SK-N-SH (cell line): ENCODE data around the gene MYH15. TPM values are rescaled to one million over a fixed set of nuclear protein-coding genes. Genes with fewer than 3 reads are reported as not detected.
A peak's percentile ranks its signal among the peaks of the same experiment; 100 is the strongest.

Source experiments
- CTCF ChIA-PET: fragments of 300-600, 350-600 bp; formaldehyde crosslinking; extraction: SDS; loops from one replicate; lab custom pipeline; 2021; lab: Yijun Ruan, JAX
- POLR2A ChIA-PET: fragments of 350-600 bp; sonication (Branson Sonifier 250); formaldehyde crosslinking; extraction: SDS; loops from one replicate; lab custom pipeline; 2020; ENCODE audit warnings: antibody characterized with exemption, inconsistent platforms; lab: Yijun Ruan, JAX
- DNase-seq: peaks from one replicate; pipeline ENCODE4 v3.0.0; 2012
- H2AFZ ChIP-seq: fragments of 200-600 bp; sonication (generic); 2 replicates; pipeline ENCODE4 v1.8.1; 2016; ENCODE audit warnings: antibody characterized with exemption, mild to moderate bottlenecking, low read depth
- H3F3A ChIP-seq: fragments of 200-600 bp; sonication (generic); replicated peaks from 2 replicates; pipeline ENCODE3; 2016; ENCODE audit warnings: antibody characterized with exemption, mild to moderate bottlenecking; ENCODE audit not compliant: insufficient read depth
- H3K27ac ChIP-seq, 2 experiments: fragments of 200-500 bp in 1 of 2; fragments of 200-600 bp in 1 of 2; sonication (Bioruptor generic) in 1 of 2; sonication (generic), shearing (Covaris generic) in 1 of 2; 2 replicates each; pipeline versions ENCODE4 v1.5.1 to v1.6.1; 2014 to 2016; ENCODE audit warnings: low read depth in 2 of 2, inconsistent platforms in 1 of 2, low read length in 1 of 2, mild to moderate bottlenecking in 1 of 2, mixed read lengths in 1 of 2
- H3K27me3 ChIP-seq: fragments of 200-600 bp; sonication (generic), shearing (Covaris generic); 2 replicates; pipeline ENCODE4 v1.6.1; 2016; ENCODE audit warnings: mixed run types; ENCODE audit not compliant: insufficient read depth
- H3K36me3 ChIP-seq, 2 experiments: fragments of 200-500 bp in 1 of 2; fragments of 200-600 bp in 1 of 2; sonication (Bioruptor generic) in 1 of 2; sonication (generic) in 1 of 2; replicated peaks in 1 of 2; 2 replicates each; pipeline versions ENCODE3 to v1.5.1; 2014 to 2016; ENCODE audit warnings: low read length in 1 of 2, mild to moderate bottlenecking in 1 of 2; ENCODE audit not compliant: insufficient read depth in 2 of 2, control insufficient read depth in 1 of 2
- H3K4me1 ChIP-seq, 2 experiments: fragments of 200-500 bp in 1 of 2; fragments of 200-600 bp in 1 of 2; sonication (Bioruptor generic) in 1 of 2; sonication (generic), shearing (Covaris generic) in 1 of 2; 2 replicates each; pipeline versions ENCODE4 v1.5.1 to v1.6.1; 2014 to 2016; ENCODE audit warnings: low read depth in 1 of 2, low read length in 1 of 2, mixed run types in 1 of 2; ENCODE audit not compliant: insufficient read depth in 2 of 2, control insufficient read depth in 1 of 2
- H3K4me2 ChIP-seq: fragments of 200-600 bp; sonication (generic), shearing (Covaris generic); 2 replicates; pipeline ENCODE4 v1.6.1; 2017; ENCODE audit warnings: mixed run types
- H3K4me3 ChIP-seq, 2 experiments: fragments of 200-500 bp in 1 of 2; fragments of 200-600 bp in 1 of 2; sonication (Bioruptor generic) in 1 of 2; sonication (generic), shearing (Covaris generic) in 1 of 2; 2 replicates each; pipeline versions ENCODE4 v1.5.1 to v1.8.1; 2014 to 2016; ENCODE audit warnings: low read depth in 2 of 2, inconsistent platforms in 1 of 2, low read length in 1 of 2, mild to moderate bottlenecking in 1 of 2, mixed read lengths in 1 of 2, moderate library complexity in 1 of 2
- H3K79me2 ChIP-seq: fragments of 200-600 bp; sonication (generic); 2 replicates; pipeline ENCODE4 v1.8.1; 2017; ENCODE audit warnings: mild to moderate bottlenecking; ENCODE audit not compliant: insufficient read depth
- H3K9ac ChIP-seq: fragments of 200-600 bp; sonication (generic); 2 replicates; pipeline ENCODE4 v1.6.1; 2017; ENCODE audit warnings: mixed run types
- H3K9me2 ChIP-seq: fragments of 200-600 bp; sonication (generic); 2 replicates; pipeline ENCODE4 v1.6.1; 2017; ENCODE audit warnings: mixed run types
- H3K9me3 ChIP-seq: fragments of 200-600 bp; sonication (generic); 2 replicates; pipeline ENCODE4 v1.6.1; 2017; ENCODE audit warnings: mixed run types, mild to moderate bottlenecking, moderate library complexity
- H4K20me1 ChIP-seq: fragments of 200-600 bp; sonication (generic); 2 replicates; pipeline ENCODE4 v1.6.1; 2017; ENCODE audit warnings: mild to moderate bottlenecking, mixed run types; ENCODE audit not compliant: insufficient read depth
- CHD2 ChIP-seq: fragments of 150-350 bp; IDR thresholded peaks from 2 replicates; pipeline ENCODE4 v1.6.1; 2018; ENCODE audit warnings: low read length; ENCODE audit not compliant: partially characterized antibody
- EZH2phosphoT487 ChIP-seq: fragments of 200-600 bp; sonication (generic); IDR thresholded peaks from 2 replicates; pipeline ENCODE4 v1.6.1; 2017; ENCODE audit warnings: low read depth, mixed run types, mild to moderate bottlenecking, antibody characterized with exemption, moderate library complexity, borderline replicate concordance
- MAX ChIP-seq: IDR thresholded peaks from 2 replicates; pipeline ENCODE4 v1.4.0; 2012; ENCODE audit warnings: low read depth
- MEF2A ChIP-seq: IDR thresholded peaks from 2 replicates; pipeline ENCODE4 v1.4.0; 2012; ENCODE audit warnings: low read depth, borderline replicate concordance
- PBX3 ChIP-seq: IDR thresholded peaks from 2 replicates; pipeline ENCODE4; 2012
- POLR2AphosphoS5 ChIP-seq: IDR thresholded peaks from 2 replicates; pipeline ENCODE4 v1.6.1; 2012; ENCODE audit warnings: low read depth, low read length
- RAD21 ChIP-seq: IDR thresholded peaks from 2 replicates; pipeline ENCODE4 v1.6.1; 2012; ENCODE audit warnings: mild to moderate bottlenecking, low read length
- RFX5 ChIP-seq: IDR thresholded peaks from 2 replicates; pipeline ENCODE4 v1.6.1; 2012; ENCODE audit warnings: mild to moderate bottlenecking, improper control_type of control experiment, low read length
- SIN3A ChIP-seq: IDR thresholded peaks from 2 replicates; pipeline ENCODE4 v1.6.1; 2012; ENCODE audit warnings: low read depth, mild to moderate bottlenecking, low read length, moderate library complexity, borderline replicate concordance
- SMC3 ChIP-seq: IDR thresholded peaks from 2 replicates; pipeline ENCODE4 v1.6.1; 2012; ENCODE audit warnings: low read depth, low read length, improper control_type of control experiment
- TAF1 ChIP-seq: IDR thresholded peaks from 2 replicates; pipeline ENCODE4 v1.6.1; 2012; ENCODE audit warnings: low read depth, mild to moderate bottlenecking, low read length, moderate library complexity, borderline replicate concordance
- WGBS: methylation state at CpG from one replicate; pipeline ENCODE4 v1.1.6; 2017; ENCODE audit warnings: low lambda C conversion rate; 5-methylcytosine and 5-hydroxymethylcytosine counted together
- polyA plus RNA-seq, 3 experiments: library from polyadenylated mRNA; depleted of rRNA; stranded (reverse); fragments of >200 nt; gene quantifications; 2 replicates each; pipeline ENCODE4 v1.2.3, GENCODE V29; 2012

MYH15 gene
- polyA plus RNA-seq, 1 of the 3 experiments (the other 2 are of a cell fraction): 2.1 TPM

- H3K79me2 ChIP-seq: no peaks in the 10 kb centered on the region
- no peaks in the 10 kb centered on the region for H3K9me3 ChIP-seq
- no peaks in the 10 kb centered on the region for H3K9me2 ChIP-seq
- peaks cover 0 to 2% of the 10 kb centered on the region in 2 experiments; a peak in 2 of 4 replicates for H3K4me1 ChIP-seq
- DNase-seq: no peak
- peaks cover 31 to 45% of the 10 kb centered on the region in 2 experiments for H3K36me3 ChIP-seq
- no peak overlapping the region for H2AFZ ChIP-seq
- no peaks in the 10 kb centered on the region for H3K27me3 ChIP-seq
- ChIA-PET POLR2A (no interaction called here), CTCF (interaction anchor here (1.0 kb wide), 1 partner anchor 58 kb away, joined by 3 read pairs; no protein-coding TSS in a partner anchor)
- 61% methylated on average over 1 of the region's 1 CpG for WGBS
- peaks cover 8% of the 10 kb centered on the region for H3F3A ChIP-seq
- no peak overlapping the region; a peak in 1 of 4 replicates for H3K27ac ChIP-seq
- TF ChIP-seq POLR2AphosphoS5: no peak
- H3K4me3 ChIP-seq: no peak overlapping the region
- no peak overlapping the region for H3K9ac ChIP-seq
- H4K20me1 ChIP-seq: no peaks in the 10 kb centered on the region
- H3K4me2 ChIP-seq: no peak overlapping the region
These were observed 37.9 kb upstream of the MYH15 start for GRCh38 chr3:108548304-108548703.

- DNase-seq: no peak
- H3K36me3 ChIP-seq: peaks cover 28 to 45% of the 10 kb centered on the region in 2 experiments
- H3K4me2 ChIP-seq: peak overlapping the region; percentile 50; the same call in 1 of the 2 replicates
- H3K4me1 ChIP-seq: peaks cover 0 to 2% of the 10 kb centered on the region in 2 experiments; a peak in 2 of 4 replicates
- 97% methylated on average over 3 of the region's 3 CpGs for WGBS
- H3K79me2 ChIP-seq: no peaks in the 10 kb centered on the region
- no peaks in the 10 kb centered on the region for H3K9me2 ChIP-seq
- no peak overlapping the region for H3K4me3 ChIP-seq
- H3K27me3 ChIP-seq: no peaks in the 10 kb centered on the region
- no peaks in the 10 kb centered on the region for H4K20me1 ChIP-seq
- no peaks in the 10 kb centered on the region for H3K9me3 ChIP-seq
- POLR2A ChIA-PET: no interaction called here
- CTCF ChIA-PET: interaction anchor here (0.9 to 2.0 kb wide), 6 partner anchors 9 to 59 kb away, joined by 3 to 13 read pairs (median 4); no protein-coding TSS in a partner anchor
- peaks cover under 1% of the 10 kb centered on the region for H3F3A ChIP-seq
- H2AFZ ChIP-seq: no peak overlapping the region
- H3K27ac ChIP-seq: no peak overlapping the region; a peak in 1 of 4 replicates
- TF ChIP-seq TAF1 (no peak), RAD21 (no peak), EZH2phosphoT487 (no peak), SIN3A (no peak), RFX5 (no peak), PBX3 (no peak), MEF2A (no peak), SMC3 (no peak), MAX (no peak), CHD2 (no peak)
- no peak overlapping the region for H3K9ac ChIP-seq
These were observed 36.3 kb upstream of the MYH15 start for GRCh38 chr3:108546692-108547091.
